Measurements from ENCODE around the gene PRRG4.

Gene PRRG4

GRCh38 chr11:32817181-32817851 is 12.4 kb upstream of the PRRG4 start:
- no peak for TF ChIP-seq CTCF (IDR thresholded peaks at IDR 0.05; ENCODE audit: insufficient read depth, low read length, poor library complexity, severe bottlenecking)
- H3K36me3 ChIP-seq (ENCODE audit: control insufficient read depth, insufficient read depth, low read length): no peaks in the 10 kb centered on the region
- no peak for DNase-seq (ENCODE audit: extremely low read depth, insufficient read length)

GRCh38 chr11:32817852-32818183 is 11.9 kb upstream of the PRRG4 start:
- TF ChIP-seq CTCF (IDR thresholded peaks at IDR 0.05; ENCODE audit: insufficient read depth, low read length, poor library complexity, severe bottlenecking): no peak
- no peak for DNase-seq (ENCODE audit: extremely low read depth, insufficient read length)
- no peaks in the 10 kb centered on the region for H3K27me3 ChIP-seq (replicated peaks; ENCODE audit: control insufficient read depth, insufficient read depth, low read length)
- H3K4me3 ChIP-seq (replicated peaks; ENCODE audit: low read depth, low read length): no peak overlapping the region
- no peaks in the 10 kb centered on the region for H3K36me3 ChIP-seq (ENCODE audit: control insufficient read depth, insufficient read depth, low read length)

More at GRCh38 chr11:32817181-32817851, 12.4 kb upstream of the PRRG4 start:
- Histone ChIP-seq H3K27me3 (replicated peaks; ENCODE audit: control insufficient read depth, insufficient read depth, low read length) (no peaks in the 10 kb centered on the region), H3K4me3 (replicated peaks; ENCODE audit: low read depth, low read length) (no peak overlapping the region)

- Histone ChIP-seq H3K36me3 (ENCODE audit: control insufficient read depth, insufficient read depth, low read length) (no peaks in the 10 kb centered on the region), H3K27me3 (replicated peaks; ENCODE audit: control insufficient read depth, insufficient read depth, low read length) (no peaks in the 10 kb centered on the region), H3K4me3 (replicated peaks; ENCODE audit: low read depth, low read length) (no peak overlapping the region)
- TF ChIP-seq CTCF (IDR thresholded peaks at IDR 0.05; ENCODE audit: insufficient read depth, low read length, poor library complexity, severe bottlenecking): no peak
- DNase-seq (ENCODE audit: extremely low read depth, insufficient read length): no peak
Measured at GRCh38 chr11:32819187-32819586, 10.5 kb upstream of the PRRG4 start.

GRCh38 chr11:32820497-32820896 is 9.2 kb upstream of the PRRG4 start:
- H3K27me3 ChIP-seq (replicated peaks; ENCODE audit: control insufficient read depth, insufficient read depth, low read length): no peaks in the 10 kb centered on the region
- TF ChIP-seq CTCF (IDR thresholded peaks at IDR 0.05; ENCODE audit: insufficient read depth, low read length, poor library complexity, severe bottlenecking): no peak

GRCh38 chr11:32821517-32821916 is 8.2 kb upstream of the PRRG4 start:
- Histone ChIP-seq H3K27me3 (replicated peaks; ENCODE audit: control insufficient read depth, insufficient read depth, low read length) (no peaks in the 10 kb centered on the region), H3K36me3 (ENCODE audit: control insufficient read depth, insufficient read depth, low read length) (no peaks in the 10 kb centered on the region), H3K4me3 (replicated peaks; ENCODE audit: low read depth, low read length) (peak overlapping the region; percentile 32)
- peak; percentile 6 for DNase-seq (ENCODE audit: extremely low read depth, insufficient read length)
- no peak for TF ChIP-seq CTCF (IDR thresholded peaks at IDR 0.05; ENCODE audit: insufficient read depth, low read length, poor library complexity, severe bottlenecking)

More at GRCh38 chr11:32820497-32820896, 9.2 kb upstream of the PRRG4 start:
- DNase-seq (ENCODE audit: extremely low read depth, insufficient read length): no peak
- Histone ChIP-seq H3K36me3 (ENCODE audit: control insufficient read depth, insufficient read depth, low read length) (no peaks in the 10 kb centered on the region), H3K4me3 (replicated peaks; ENCODE audit: low read depth, low read length) (no peak overlapping the region)

All from GM06990 (cell line).